NCI-H2196 (cell line): ENCODE data around the gene CYFIP1.
A peak's percentile ranks its signal among the peaks of the same experiment; 100 is the strongest.

Source experiments
- DNase-seq: peaks from one replicate; lab custom pipeline; 2025; ENCODE audit not compliant: unreplicated experiment; lab: John Stamatoyannopoulos, UW

The CYFIP1 gene

GRCh38 chr15:22871481-22872086, 108.6 kb downstream of the CYFIP1 start:
- DNase-seq: no peak

DNA sequence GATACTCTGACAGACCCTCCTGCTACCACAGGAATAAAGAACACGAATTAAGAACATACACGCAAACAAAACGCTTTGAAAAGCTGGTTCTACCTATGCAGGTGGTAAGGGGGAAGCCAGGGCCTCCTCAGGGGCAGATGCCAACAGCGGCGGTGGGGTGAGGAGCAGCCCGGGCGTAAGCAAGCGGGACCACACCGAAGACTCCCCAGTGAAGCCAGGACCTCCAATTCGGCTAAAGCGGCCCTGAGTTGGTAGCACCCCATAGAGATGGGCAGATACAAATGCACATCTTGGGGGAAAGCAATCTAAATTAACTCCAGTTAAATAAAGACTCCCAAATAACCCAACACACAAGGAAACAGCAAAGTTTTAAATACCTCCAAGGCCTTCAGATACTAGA, 109.3 kb downstream of the CYFIP1 start:
- no peak for DNase-seq

DNA sequence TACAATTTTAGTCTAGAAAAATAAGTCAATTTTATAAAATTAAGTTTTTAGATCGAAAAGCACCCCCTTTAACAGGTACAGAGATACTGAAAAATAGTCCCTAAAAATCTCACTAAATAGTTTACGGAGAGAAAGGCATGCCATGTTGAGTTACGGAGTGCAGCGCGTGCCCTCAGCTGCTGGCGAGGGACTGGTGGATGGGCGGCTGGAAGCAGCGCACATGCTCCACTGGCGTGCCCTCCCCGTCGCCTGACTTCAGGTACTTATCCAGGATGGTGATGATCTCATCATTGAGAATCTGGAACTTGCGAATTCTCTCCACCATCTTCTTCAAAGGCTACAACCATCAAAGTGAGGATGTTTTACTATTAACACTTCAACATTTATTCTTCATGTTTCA, 110.3 kb downstream of the CYFIP1 start:
- DNase-seq: no peak

GRCh38 chr15:22868928-22869327, 111.2 kb downstream of the CYFIP1 start:
- no peak for DNase-seq

GRCh38 chr15:22868495-22868894, 111.7 kb downstream of the CYFIP1 start:
- no peak for DNase-seq

DNA sequence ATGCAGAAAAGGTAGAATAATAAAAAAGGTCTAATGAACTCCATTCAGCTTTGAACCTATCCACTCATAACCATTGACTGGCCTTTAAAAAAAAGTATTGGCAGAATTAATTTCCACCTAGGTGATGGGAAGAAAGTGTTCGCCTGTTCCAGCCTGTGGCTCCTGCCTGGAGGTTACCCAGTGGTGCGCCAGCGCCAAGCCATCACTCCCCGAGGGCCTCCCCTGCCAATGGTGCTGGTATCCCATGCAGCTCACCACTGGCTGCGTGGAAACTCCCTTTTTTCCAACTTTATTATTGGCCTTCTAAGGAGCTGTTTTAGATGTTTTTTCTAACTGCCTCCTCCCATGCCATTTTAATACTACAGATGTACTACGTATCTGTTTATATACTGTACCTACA, 112.3 kb downstream of the CYFIP1 start:
- DNase-seq: no peak

DNA sequence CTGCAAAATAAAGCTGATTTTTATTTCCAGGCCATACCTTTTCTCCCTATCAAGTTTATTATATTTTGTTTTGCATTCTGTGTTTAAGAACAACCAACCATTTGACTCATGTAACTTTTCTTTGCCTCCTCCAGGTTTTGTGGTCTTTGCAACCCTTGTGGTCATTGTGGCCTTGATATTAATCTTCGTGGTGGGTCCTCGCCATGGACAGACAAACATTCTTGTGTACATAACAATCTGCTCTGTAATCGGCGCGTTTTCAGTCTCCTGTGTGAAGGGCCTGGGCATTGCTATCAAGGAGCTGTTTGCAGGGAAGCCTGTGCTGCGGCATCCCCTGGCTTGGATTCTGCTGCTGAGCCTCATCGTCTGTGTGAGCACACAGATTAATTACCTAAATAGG, 114.1 kb downstream of the CYFIP1 start:
- DNase-seq: no peak

DNA sequence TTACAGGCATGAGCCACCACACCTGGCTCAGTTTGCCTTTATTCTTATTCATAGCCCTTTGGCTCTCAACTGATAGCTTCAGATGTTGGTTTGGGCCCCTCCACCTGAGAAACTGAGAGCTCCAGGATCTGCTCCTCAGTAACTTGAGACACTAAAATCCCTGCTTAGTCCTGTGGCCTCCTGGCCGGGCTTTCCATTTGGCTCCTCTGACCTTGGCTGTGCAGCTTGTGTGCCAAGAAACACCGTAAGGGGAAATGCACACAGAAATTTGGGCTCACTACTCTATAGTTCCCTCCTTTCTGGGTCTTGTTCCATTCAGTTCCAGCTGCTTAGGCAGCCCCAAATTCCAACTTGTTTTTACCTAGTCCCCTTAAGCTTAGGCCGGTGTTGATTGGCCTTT, 116.8 kb downstream of the CYFIP1 start:
- no peak for DNase-seq

- DNase-seq: no peak
Measured at GRCh38 chr15:22861161-22861560, 119.0 kb downstream of the CYFIP1 start.

GRCh38 chr15:22856659-22857058, 123.5 kb downstream of the CYFIP1 start:
- DNase-seq: no peak

DNA sequence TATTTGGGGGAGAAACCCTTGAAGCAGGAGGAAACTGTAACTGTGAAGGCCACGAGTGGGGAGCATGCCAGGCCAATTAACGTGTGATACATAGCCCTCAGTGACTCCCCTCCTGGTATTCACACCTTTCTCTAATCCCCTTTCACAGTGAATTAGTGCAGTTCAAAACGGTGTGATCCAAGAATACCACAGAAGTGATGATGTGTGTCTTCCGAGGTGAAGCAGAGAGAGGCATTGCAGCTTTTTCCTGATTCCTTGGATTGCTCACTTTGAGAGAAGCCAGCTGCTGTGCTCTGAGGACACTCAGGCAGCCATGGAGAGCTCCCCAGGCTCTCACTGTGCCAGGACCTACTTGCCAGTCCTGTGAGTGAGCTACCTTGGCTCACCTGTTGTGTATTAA, 124.4 kb downstream of the CYFIP1 start:
- no peak for DNase-seq

GRCh38 chr15:22851513-22851912, 128.7 kb downstream of the CYFIP1 start:
- no peak for DNase-seq

- no peak for DNase-seq
Measured at GRCh38 chr15:22850055-22850454, 130.1 kb downstream of the CYFIP1 start.

- no peak for DNase-seq
Measured at GRCh38 chr15:22846073-22846472, 134.1 kb downstream of the CYFIP1 start.

DNA sequence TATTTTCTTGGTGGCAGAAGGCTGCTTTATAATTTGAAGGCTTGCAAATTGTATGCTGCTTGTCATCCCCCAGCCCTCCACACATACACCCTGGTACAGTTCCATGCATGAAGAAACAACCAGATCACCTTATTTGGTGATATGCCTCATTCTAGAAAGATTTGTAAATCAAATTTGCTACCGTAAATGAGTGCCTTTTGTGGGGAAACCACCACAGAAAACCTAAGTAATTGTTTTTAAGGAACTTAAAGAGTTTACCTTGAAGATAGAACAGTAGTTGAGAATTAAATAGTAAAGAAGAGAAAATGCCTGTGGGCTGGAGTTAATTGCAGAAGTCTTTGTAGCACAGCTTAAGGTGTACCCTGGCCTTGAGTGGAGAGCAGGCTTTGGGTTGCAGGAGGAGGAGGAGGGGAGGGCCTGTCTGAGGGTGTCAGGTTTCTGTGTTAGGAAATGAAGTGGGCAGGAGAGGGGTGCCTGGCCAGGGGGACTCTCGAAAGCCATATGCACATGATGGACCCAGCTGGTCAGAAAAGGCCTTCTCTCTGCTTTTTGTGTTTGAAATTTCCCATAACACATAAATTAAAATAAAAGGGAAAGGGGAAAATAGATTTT, 134.8 kb downstream of the CYFIP1 start:
- DNase-seq: no peak

DNA sequence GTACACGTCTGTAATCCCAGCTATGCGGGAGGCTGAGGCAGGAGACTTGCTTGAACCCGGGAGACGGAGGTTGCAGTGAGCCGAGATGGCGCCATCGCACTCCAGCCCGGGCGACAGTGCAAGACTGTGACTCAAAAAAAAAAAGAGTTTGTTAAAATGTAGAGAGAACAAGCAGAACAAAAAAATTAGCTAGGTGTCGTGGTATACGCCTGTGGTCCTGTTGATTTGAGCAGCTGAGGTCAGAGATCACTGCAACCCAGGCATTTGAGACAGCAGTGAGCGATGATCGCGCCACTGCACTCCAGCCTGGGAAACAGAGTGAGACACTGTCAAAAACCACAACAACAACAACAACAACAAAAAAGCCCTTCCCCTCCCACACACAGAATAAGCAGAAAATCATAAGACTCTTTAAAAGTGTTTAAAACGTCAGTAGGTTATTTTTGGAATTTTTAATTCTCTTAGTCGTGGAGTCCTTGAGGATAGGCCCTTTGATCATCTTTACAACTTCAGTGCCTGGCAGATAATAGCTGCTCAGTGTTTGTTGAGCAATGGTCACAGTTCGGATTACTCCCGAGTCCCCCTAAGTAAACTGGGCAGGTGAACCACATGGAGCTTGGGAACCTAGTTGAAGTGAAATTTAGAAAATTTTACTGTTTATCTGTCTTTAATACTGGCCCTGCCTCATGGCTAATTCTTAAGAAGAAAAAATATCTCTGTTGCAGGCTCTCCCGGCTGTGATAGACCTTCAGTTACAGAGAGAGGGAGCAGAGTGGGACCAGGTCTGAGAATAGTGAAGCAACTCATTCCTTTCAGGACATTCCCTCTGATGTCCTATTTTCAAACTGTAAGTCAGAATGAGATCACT, 135.5 kb downstream of the CYFIP1 start:
- no peak for DNase-seq

GRCh38 chr15:22839046-22839695, 141.0 kb downstream of the CYFIP1 start:
- DNase-seq: no peak

DNA sequence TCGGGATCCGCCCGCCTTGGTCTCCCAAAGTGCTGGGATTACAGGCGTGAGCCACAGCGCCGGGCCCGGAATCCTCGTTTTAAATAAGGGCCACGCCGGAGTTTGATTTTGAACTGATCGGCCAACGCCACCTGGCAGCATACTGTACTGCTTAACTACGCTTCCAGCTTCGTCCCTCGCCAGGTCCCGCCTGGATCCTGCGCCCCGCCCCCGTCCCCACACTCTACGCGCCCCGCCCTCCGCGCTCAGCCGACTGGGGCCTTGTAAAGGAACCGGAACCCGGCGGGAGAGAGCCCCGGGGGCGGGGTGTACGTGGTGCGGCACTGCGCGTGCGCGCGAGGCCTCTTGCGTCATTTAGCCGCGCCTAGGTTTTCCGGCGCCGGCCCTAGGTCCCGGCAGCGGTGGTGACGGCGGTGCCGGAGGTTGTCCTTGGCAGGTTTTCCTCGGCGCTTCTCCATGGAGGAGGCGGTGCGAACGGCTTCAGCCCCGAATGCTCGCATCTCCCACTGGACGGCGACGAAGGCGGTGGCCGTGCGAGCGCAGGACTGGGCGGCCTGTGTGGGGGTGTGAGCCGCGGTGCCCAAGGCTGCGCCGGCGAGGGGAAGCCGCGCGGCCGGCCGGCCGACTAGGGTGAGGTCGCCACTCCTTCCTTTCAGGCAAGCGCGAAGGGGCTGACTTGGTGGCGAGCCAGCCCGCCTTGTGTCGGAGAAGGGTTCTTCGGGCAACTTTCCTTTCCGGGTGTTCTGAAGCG, 141.7 kb downstream of the CYFIP1 start, which contains the start of gene NIPA2:
Gene NIPA2, plus strand, starts transcription at position 375 of the 751 bp plus-strand sequence. CDS start 13,066 bp downstream, outside the sequence.
- peak; percentile 91 for DNase-seq

DNA sequence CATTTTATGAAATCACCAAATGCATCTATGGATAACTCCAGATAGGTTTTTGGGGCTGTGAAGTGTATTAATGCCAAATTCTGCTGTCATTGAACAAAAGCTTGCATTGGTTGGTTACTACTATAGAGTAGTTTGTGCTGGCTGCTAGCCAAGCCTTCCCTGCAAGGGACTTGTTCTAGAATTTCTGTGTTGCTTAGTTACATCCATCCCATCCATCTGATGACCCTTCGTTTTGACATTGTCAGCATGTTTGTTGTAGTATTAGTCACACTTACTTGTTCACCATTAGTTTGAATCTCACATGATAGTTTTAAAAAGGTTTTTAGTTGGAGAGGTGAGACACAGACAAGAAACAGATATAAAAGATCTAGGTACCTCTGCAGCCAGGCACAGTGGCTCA, 148.7 kb downstream of the CYFIP1 start:
- DNase-seq: peak; percentile 15

DNA sequence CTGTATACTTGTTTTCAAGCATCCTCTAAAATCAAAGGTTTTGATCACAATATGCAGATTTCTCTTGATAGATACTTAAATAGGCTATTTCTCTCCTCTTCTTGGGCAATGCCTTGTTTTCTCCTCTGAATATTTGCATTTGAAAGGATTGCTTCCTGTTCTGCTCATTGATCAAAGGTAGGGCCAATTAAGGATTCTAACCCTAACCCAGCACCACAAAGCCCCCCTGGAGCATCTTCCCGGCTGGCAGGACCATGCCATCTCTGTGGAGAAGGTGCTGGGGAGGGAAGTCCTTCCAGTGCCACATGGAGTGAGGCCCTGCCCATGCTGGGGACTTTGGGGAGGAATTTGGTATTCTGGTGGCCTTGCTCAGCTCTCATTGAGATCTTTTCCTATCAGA, 153.0 kb downstream of the CYFIP1 start:
- no peak for DNase-seq
